K562 (cell line): ENCODE data around the gene SMAD7. TPM values are rescaled to one million over a fixed set of nuclear protein-coding genes. Genes with fewer than 3 reads are reported as not detected.

Source experiments
- ATAC-seq: fragments of 200-7000 bp; cut with Tn5 transposase; 3 replicates; pipeline ENCODE4 v1.9.1; 2020; ENCODE audit warnings: moderate library complexity
- BruUV-seq: library from RNA; stranded (reverse); fragments of 400-500 nt; replicated peaks from 2 replicates; lab custom pipeline; 2021; lab: Mats Ljungman, UMichigan
- CTCF ChIA-PET: fragments of 300-600 bp; formaldehyde crosslinking; extraction: SDS; loops from one replicate; lab custom pipeline; 2021; ENCODE audit warnings: low intra/inter-chr PET ratio; lab: Yijun Ruan, JAX
- POLR2A ChIA-PET: fragments of 300-600, 350-650 bp; sonication (Branson Sonifier 250); formaldehyde crosslinking; extraction: SDS; loops from one replicate; lab custom pipeline; 2021; ENCODE audit warnings: antibody characterized with exemption, inconsistent platforms; lab: Yijun Ruan, JAX
- DNase-seq, 4 experiments: peaks; one replicate each; pipeline versions ENCODE4 v3.0.0 to v3.0.0-alpha.2; 2011 to 2018; ENCODE audit warnings: low spot score in 3 of 4, mixed read lengths in 3 of 4; ENCODE audit errors: extremely low read depth in 1 of 4
- FAIRE-seq: peaks from 2 replicates; lab custom pipeline; 2011; peaks lifted over from hg19 to GRCh38; lab: Jason Lieb, UNC
- H2AFZ ChIP-seq: 2 replicates; pipeline ENCODE4 v1.6.0; 2011; ENCODE audit warnings: low read depth, low read length, control low read depth, inconsistent platforms
- H3K27ac ChIP-seq: fragments of 200-600 bp; 3 replicates; pipeline ENCODE4 v1.8.0; 2011; ENCODE audit warnings: low read depth, mild to moderate bottlenecking, control low read depth, inconsistent platforms, low read length, moderate library complexity, mixed read lengths; ENCODE audit errors: extremely low read depth
- H3K27me3 ChIP-seq, 2 experiments: fragments of 300-600 bp in 1 of 2; 2 replicates in 1 of 2; 3 replicates in 1 of 2; pipeline versions ENCODE4 v1.6.0 to v1.8.0; 2011; ENCODE audit warnings: inconsistent platforms in 2 of 2, low read length in 2 of 2, mild to moderate bottlenecking in 1 of 2, mixed read lengths in 1 of 2, moderate library complexity in 1 of 2; ENCODE audit not compliant: control insufficient read depth in 2 of 2, insufficient read depth in 2 of 2
- H3K36me3 ChIP-seq: fragments of 300-600 bp; 3 replicates; pipeline ENCODE4 v1.8.0; 2011; ENCODE audit warnings: mild to moderate bottlenecking, low read length, inconsistent platforms; ENCODE audit not compliant: control insufficient read depth, insufficient read depth
- H3K4me1 ChIP-seq, 2 experiments: fragments of 200-600 bp in 1 of 2; replicated peaks in 1 of 2; 2 replicates in 1 of 2; 3 replicates in 1 of 2; pipeline versions ENCODE4 v1.5.1 to v1.8.0; 2011; ENCODE audit warnings: inconsistent platforms in 2 of 2, low read length in 2 of 2, mild to moderate bottlenecking in 1 of 2, mixed read lengths in 1 of 2, moderate library complexity in 1 of 2; ENCODE audit not compliant: control insufficient read depth in 2 of 2, insufficient read depth in 2 of 2
- H3K4me2 ChIP-seq: 2 replicates; pipeline ENCODE4 v1.6.1; 2011; ENCODE audit warnings: low read length, control low read depth, inconsistent platforms, mixed read lengths; ENCODE audit not compliant: insufficient read depth
- H3K4me3 ChIP-seq: fragments of 200-600 bp; sonication (generic), shearing (Covaris generic); 2 replicates; pipeline ENCODE4 v1.5.1; 2016; ENCODE audit warnings: control low read depth, inconsistent platforms
- H3K79me2 ChIP-seq: fragments of 200-600 bp; 3 replicates; pipeline ENCODE4 v1.8.0; 2011; ENCODE audit warnings: low read length, inconsistent platforms; ENCODE audit not compliant: control insufficient read depth, insufficient read depth
- H3K9ac ChIP-seq, 2 experiments: 2 replicates each; pipeline versions ENCODE4 v1.6.0 to v1.6.1; 2011; ENCODE audit warnings: low read depth in 2 of 2, low read length in 2 of 2, control low read depth in 1 of 2, inconsistent platforms in 1 of 2, mild to moderate bottlenecking in 1 of 2, mixed read lengths in 1 of 2; ENCODE audit not compliant: insufficient read depth in 1 of 2
- H3K9me1 ChIP-seq: one replicate; pipeline ENCODE4 v1.6.0; 2011; ENCODE audit warnings: inconsistent platforms, mild to moderate bottlenecking, low read length, moderate library complexity; ENCODE audit not compliant: control insufficient read depth, insufficient read depth
- H3K9me3 ChIP-seq: replicated peaks from 2 replicates; pipeline ENCODE4 v1.5.1; 2011; ENCODE audit warnings: low read depth, low read length, inconsistent platforms; ENCODE audit not compliant: control insufficient read depth, insufficient read depth
- H4K20me1 ChIP-seq: replicated peaks from 2 replicates; pipeline ENCODE4 v1.6.1; 2011; ENCODE audit warnings: low read length, inconsistent platforms, mixed read lengths; ENCODE audit not compliant: control insufficient read depth, insufficient read depth
- BHLHE40 ChIP-seq: IDR thresholded peaks from 2 replicates; pipeline ENCODE4 v1.6.1; 2011; ENCODE audit warnings: low read length, improper control_type of control experiment
- ELF2 ChIP-seq: fragments of 250-450 bp; sonication (Bioruptor Pico); IDR thresholded peaks from 2 replicates; pipeline ENCODE4 v1.5.0; 2021; ENCODE audit warnings: mild to moderate bottlenecking
- GATAD2B ChIP-seq: fragments of 450-650 bp; IDR thresholded peaks from 2 replicates; pipeline ENCODE4 v1.6.1; 2017; ENCODE audit warnings: mild to moderate bottlenecking, borderline replicate concordance
- ZC3H4 ChIP-seq: sonication (generic); formaldehyde crosslinking; IDR thresholded peaks from 2 replicates; pipeline ENCODE4 v1.9.0; 2021; ENCODE audit warnings: missing genetic modification reagents, borderline replicate concordance
- ZNF23 ChIP-seq: fragments of 250-450 bp; sonication (Bioruptor Pico); IDR thresholded peaks from 2 replicates; pipeline ENCODE4 v1.4.0; 2020; ENCODE audit warnings: mild to moderate bottlenecking
- WGBS: fragments of 100-300 bp; shearing (Covaris generic); methylation state at CpG from one replicate; pipeline ENCODE4 v1.1.6; 2016; ENCODE audit warnings: low coverage, mixed read lengths; ENCODE audit not compliant: insufficient coverage; ENCODE audit errors: missing lambda C conversion rate; 5-methylcytosine and 5-hydroxymethylcytosine counted together
- in situ Hi-C: fragments of 300-500 bp; cut with MboI; formaldehyde crosslinking; loops from 4 replicates; pipeline ENCODE4 v1.15.0; 2018; ENCODE audit warnings: inconsistent platforms, mixed read lengths
- intact Hi-C: fragments of 100-400 bp; cut with micrococcal nuclease; formaldehyde crosslinking; loops from 2 replicates; pipeline ENCODE4 v1.14.2; 2022
- polyA plus RNA-seq, 8 experiments: library from polyadenylated mRNA; depleted of rRNA in 4 of 8; stranded (reverse) in 5 of 8; unstranded in 3 of 8; fragments of >200 nt; fragmentation: Nextera tagmentation in 2 of 8; fragmentation: Illumina TruSeq in 1 of 8; extraction: Ambion mirVana in 2 of 8; extraction: Trizol in 1 of 8; gene quantifications; 2 replicates each; pipeline versions ENCODE4 v1.2.1 to v1.2.3, GENCODE V29; 2011 to 2014; ENCODE audit warnings: inconsistent platforms in 1 of 8, missing spikeins in 1 of 8
- total RNA-seq, 7 experiments: library from RNA; depleted of rRNA in 6 of 7; stranded (reverse); fragments of >200 nt in 6 of 7; fragmentation: Illumina TruSeq in 2 of 7; extraction: Trizol in 2 of 7; gene quantifications; 2 replicates each; pipeline versions ENCODE4 v1.2.1 to v1.2.3, GENCODE V29; 2011 to 2021; ENCODE audit warnings: low replicate concordance in 1 of 7

SMAD7 gene
- total and polyA plus RNA-seq, 9 of the 15 experiments (the other 6 are each of a cell fraction or from before 2014, with no cell fraction given) = 0.13 to 3.0 (median 1.6) TPM

- no peak for DNase-seq
- no TSS peak for BruUV-seq
- Histone ChIP-seq H3K9me3 (no peaks in the 10 kb centered on the region), H3K9me1 (no peaks in the 10 kb centered on the region), H3K27ac (no peak overlapping the region), H3K4me1 (peaks cover 18 to 35% of the 10 kb centered on the region in 2 experiments; a peak in 4 of 5 replicates), H3K9ac (no peak overlapping the region), H3K4me3 (no peak overlapping the region), H3K36me3 (no peaks in the 10 kb centered on the region), H3K27me3 (no peaks in the 10 kb centered on the region), H2AFZ (peak overlapping the region; percentile 47), H3K4me2 (no peak overlapping the region), H3K79me2 (no peaks in the 10 kb centered on the region), H4K20me1 (no peaks in the 10 kb centered on the region)
- no peak for ATAC-seq
- WGBS = 50% methylated on average over 7 of the region's 7 CpGs
- no peak for FAIRE-seq
- TF ChIP-seq ELF2 = no peak
- TF ChIP-seq BHLHE40 = 0 out of 2 replicates have a peak, but pooled peaks have one; percentile 11
- ChIA-PET CTCF (no interaction called here), POLR2A (no interaction called here)
- intact Hi-C loops (no loop called here), in situ Hi-C loops (no loop called here)
These were observed 8.8 kb upstream of the SMAD7 start for GRCh38 chr18:48959551-48959920.

- in situ Hi-C loops (no loop called here), intact Hi-C loops (no loop called here)
- H3K9ac ChIP-seq = no peak overlapping the region
- no peak overlapping the region for H3K27ac ChIP-seq
- H2AFZ ChIP-seq = no peak overlapping the region
- H3K9me1 ChIP-seq = no peaks in the 10 kb centered on the region
- no peaks in the 10 kb centered on the region for H3K27me3 ChIP-seq
- H3K79me2 ChIP-seq = no peaks in the 10 kb centered on the region
- no peaks in the 10 kb centered on the region for H3K36me3 ChIP-seq
- ATAC-seq (no peak), DNase-seq (no peak), FAIRE-seq (no peak)
- no peak overlapping the region for H3K4me2 ChIP-seq
- H3K4me1 ChIP-seq = peaks cover 18 to 35% of the 10 kb centered on the region in 2 experiments; a peak in 4 of 5 replicates
- CTCF ChIA-PET = no interaction called here
- no TSS peak for BruUV-seq
- H4K20me1 ChIP-seq = no peaks in the 10 kb centered on the region
- H3K4me3 ChIP-seq = no peak overlapping the region
- no peak for TF ChIP-seq ZNF23 (CRISPR knock-in tag)
- no peak for TF ChIP-seq GATAD2B
- no peak for TF ChIP-seq ZC3H4
- no peaks in the 10 kb centered on the region for H3K9me3 ChIP-seq
- WGBS = 63% methylated on average over 6 of the region's 6 CpGs
- POLR2A ChIA-PET = no interaction called here
These were observed 8.2 kb upstream of the SMAD7 start for GRCh38 chr18:48958951-48959350.
